Activated CD8-positive, alpha-beta memory T cell treated with anti-CD3 and anti-CD28 coated beads for 48 hours (primary cell): Measurements from ENCODE around the gene WT1.

Experiments
- DNase-seq, 3 experiments: peaks; one replicate each; pipeline ENCODE4 v3.0.0-alpha.2; 2020; ENCODE audit warnings: low read depth in 2 of 3, low spot score in 2 of 3

Gene WT1

DNA sequence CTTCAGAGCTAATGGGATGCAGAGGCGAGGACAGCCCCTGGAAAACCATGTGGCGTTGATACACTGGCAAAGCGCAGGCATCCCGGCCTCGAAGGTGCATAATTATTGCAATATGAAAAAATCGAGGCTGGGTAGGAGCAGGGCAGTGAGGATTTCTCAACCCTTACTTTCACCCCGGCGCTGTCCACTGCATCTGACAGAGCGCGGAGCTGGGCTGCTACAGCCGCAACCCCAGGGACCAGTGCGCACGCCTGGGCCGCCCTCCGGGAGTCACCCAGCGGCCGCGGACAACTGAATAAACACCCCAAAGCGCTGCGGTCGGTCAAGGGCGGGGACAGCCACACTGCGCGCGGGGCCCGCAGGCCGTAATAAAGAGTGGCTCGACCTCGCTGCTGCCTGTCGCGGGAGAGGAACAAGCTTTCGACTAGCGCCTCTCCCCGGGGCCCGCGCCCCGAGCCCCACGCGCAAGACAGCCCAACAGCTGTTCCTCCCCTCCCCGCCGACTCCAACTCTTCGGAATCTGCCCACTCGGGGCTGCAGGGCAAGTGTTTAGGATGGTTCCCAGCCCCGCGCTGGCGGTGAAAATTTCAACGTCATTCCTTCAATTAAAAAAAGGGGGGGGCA lies 3.6 kb upstream of the WT1 start:
- DNase-seq, result no peak

DNA sequence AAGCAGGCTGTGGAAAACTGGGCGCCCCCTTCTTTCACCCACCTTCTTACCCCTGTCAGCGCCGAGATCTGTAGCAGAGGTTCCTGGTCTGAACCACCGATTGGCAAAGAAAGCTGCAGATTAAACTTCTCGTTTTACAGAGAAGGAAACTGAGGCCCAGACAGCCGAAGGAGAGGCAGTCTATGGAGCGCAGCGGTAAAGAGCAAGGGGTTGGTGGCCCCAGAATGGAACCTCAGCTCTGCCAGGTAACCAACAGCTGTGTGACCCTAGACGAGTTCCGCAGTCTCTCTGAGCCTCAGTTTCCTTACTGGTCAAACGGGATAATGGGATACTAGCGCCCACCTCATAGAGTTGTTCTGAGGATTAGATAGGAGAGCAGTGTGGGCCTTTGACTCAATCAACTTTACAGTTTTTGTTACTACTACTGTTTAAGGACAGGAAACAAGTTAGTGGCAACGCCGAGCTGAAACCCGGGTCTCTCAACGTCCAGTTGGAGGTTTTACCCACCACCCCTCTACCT lies 3.1 kb upstream of the WT1 start:
- DNase-seq, result no peak

DNA sequence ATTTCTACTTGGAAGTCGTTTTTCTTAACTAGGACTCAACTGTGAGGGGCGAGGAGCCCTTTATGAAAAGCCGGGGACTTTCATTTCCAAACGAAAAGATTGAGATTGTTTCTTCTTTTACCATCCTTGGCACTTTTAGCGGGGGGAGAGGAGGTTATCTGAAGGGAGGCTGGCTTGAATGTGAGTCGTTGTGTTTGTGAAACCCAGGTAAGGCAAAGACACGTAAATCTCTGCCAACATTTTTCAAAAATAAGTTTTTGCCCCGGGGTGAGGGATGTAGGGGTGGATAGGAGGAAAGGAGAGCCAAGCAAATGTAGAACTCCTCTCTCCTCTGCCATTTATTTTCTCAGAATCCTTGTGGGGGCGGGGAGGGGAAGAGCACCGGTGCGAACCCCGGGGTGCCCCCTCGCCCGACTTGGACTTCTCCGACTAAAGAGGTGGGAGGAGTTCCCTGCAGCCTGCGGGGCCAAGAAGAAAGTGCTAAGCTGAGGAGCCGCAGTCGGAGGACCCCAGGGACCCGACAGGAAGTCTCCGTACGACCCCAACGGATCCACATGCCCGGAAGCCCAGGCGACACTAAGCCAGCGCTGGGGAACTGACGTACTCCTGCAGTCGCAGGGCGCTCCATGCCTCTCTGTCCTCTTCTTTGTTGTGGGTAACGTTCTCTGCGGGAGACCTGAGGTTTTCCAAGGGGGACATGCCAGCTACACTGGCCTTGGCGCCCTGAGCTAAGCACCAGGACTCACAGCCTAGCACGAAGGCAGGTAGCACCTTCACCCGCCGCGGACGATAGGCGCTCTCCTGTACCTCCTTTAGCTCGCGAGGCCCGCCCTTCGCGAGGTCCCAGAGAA lies 2.4 kb upstream of the WT1 start:
- no peak for DNase-seq

DNA sequence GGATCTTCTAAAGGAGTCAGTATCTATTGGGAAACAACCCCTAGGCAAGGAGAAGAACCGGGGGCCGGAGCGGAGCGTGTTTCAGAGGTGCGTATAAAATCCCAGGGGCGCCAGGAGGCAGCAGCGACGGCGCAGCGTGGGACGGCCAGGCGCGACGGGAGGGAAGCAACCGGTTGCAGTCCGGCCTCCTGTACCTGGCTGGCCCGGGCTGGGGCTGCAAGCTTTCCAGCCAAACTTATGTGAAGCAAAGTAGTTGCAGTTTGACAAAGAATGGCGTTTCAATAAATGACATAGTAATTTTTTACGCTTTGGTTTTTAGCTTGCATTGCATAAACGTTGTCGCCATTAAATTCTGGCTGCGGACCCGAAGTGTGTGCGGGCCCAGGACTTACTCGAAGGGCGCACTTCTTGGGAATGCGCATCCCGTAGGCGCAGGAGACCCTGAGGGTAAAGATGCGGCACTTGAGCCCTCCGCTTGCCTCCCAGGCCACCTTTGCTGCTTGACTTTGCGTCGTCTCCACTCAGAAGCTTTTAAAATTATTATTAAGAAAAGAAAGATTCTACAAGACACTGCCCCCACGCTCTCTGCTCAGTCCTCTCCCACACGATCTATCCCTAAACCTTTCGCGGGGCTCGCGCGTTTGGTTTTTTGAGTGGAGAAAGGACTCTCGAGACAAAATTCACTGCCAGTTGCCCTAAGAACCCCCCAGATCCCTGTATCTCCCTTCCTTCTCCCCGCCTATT lies 1.6 kb upstream of the WT1 start:
- DNase-seq, result no peak

DNA sequence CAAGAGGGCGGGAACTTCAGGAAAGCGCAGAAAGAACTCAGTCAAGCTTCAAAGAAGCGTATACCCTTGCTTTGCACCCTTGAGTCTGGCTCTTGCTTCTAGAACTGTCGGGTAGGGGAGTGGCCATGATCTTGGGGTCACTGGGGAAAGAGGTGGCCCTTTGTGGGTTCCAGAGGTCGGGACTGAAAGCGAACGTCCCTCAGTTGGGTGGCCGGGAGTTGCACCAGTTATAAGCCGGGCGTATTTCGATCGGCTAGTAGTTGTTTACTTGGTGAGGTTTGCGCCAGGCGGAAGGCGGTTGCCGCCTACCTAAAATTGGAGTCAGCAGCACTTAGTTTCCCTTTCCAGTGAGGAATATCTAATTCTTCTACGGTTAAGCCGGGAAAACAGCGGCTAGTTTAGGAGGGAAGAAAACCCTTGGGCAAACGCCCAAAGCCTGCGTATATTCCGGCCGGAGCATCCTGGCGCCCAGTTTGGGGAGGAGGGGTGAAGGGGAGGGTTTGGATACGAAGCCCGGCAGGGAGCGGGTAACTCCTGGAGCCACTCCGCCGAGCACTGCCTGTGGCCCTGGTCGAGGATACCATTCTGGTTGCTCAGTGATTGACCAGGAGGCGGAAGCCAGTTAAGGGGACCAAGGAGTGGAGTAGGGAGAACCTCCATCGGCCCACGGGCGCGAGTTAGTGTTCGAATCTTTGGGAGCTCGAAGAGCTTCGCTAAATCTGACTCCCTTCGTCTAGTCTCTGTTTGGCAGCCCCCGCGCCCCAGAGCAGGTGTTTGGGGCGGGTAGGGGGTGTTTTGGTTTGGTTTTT lies 807 bp upstream of the WT1 start:
- no peak for DNase-seq

DNA sequence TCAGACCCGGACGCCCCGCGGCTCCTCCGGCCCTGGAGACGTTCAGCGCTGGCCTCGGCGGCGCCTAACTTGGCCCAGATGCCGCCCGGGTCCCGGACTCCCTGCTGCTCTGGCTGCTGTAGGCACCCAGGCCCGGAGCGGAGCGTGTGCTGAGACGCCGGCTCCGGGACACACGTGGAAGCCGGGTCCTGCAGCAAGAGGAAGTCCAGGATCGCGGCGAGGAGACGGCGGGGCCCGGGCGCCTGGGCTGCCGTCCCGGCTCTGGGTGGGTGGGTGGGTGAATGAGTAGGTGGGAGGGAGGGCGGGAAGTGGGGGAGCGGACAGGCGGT lies 223 bp downstream of the WT1 start:
- no peak for DNase-seq

DNA sequence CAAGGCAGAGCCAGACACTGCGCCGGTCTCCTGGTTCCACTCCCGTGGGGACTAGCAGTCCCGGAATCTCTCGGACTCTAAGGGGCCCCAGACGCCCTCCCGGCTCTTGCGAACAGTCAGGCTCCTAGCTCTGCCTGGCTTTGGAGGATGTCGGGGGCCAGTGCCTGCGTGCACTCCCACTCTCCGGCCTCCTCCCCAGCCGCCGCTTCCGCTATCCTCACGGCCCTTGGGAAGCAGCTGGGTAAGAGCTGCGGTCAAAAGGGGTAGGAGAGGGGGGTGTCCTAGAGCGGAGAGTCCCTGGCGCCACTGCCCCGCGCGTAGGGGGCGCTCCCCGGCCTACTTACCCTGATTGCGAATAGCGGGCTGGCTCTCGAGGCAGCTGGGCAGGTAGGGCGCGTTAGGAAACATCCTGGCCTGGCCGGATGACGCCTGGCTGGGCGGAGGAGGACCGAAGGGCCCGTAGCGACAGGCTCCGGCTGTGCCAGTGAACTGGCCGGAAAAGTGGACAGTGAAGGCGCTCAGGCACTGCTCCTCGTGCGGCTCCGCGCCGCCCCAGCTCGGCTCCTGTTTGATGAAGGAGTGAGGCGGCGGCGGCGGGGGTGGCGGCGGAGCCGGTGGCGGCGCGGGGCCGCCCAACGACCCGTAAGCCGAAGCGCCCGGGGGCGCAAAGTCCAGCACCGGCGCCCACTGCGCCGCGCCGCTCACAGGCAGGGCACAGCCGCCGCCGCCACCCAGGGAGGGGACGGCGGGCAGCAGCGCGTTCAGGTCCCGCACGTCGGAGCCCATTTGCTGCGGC lies 785 bp downstream of the WT1 start:
- no peak for DNase-seq

DNA sequence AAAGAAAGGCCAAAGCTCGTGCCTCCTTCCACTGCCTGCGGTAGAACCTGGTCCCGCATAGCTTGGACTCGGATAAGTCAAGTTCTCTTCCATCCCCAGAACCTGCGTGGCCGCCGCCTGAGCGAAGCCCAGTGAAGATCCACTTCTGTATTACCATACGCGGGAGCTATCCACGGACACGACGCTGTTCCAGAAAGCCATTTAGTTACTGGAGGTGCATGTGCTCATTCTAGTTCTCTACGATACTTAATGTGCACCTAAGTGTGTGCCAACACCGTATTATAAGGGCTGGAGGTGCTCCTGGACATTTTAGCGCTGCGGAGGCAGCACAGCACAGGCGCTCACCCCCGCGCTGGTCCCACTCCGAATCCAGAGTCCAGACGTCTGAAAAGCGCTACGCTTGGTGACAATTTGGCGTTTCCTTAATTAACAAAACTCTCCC lies 1.4 kb downstream of the WT1 start:
- no peak for DNase-seq

DNA sequence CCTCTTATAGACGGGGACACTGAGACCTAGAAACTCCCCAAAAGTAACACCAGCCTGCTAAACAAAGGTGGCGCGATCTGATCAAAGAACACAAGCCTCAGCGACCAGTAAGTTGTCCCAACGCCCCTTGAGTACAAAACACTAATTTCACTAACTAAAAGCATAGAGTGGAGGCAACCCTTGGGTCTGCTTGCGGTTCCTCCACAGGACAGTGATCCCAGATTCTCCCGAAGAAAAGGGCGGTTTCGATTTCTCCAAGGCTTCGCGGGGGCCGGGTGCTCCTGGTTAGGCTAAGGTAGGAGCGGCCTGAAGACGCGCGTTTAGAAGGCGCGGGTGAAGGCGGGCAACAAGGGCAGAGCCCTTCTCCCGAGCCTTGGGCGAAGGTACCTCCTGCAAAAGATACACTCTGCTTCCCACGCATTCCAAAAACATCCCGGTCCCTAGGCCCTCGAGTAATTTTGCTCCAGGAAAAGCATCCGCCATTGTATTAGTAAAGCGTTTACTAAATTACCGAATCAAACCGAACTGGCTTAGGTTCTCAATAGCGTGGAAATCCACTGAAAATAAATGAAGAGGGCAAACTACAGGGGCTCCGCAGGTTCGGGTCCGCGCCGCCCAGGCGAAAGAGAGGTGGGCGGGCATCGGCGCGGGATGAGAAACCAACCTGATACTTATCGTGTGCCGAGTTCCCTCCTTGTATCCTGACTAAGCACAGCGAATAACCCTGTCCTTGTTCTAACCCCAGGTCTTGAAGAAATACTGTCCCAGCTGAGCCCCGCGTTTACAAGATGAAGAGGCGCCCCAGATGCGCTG lies 2.0 kb downstream of the WT1 start:
- DNase-seq, result no peak

DNA sequence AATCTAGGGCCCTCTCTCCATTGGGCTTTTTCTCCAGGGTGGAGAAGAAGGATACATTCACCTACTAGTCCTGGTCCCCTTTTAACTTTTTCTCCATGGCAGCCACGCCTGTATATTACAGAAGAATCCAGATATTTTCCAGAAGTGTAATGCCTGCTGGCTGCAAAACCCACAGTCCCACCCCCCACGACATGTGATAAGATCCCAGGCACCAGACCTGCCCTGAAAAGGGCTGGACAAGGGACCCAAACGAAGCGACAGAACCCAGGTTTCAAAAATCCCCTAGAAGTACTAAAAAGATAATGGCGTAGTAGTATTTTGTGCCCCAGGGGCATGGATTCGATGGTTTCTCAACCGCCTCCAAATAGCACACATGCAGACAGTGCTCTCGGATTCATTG lies 2.8 kb downstream of the WT1 start:
- no peak for DNase-seq

DNA sequence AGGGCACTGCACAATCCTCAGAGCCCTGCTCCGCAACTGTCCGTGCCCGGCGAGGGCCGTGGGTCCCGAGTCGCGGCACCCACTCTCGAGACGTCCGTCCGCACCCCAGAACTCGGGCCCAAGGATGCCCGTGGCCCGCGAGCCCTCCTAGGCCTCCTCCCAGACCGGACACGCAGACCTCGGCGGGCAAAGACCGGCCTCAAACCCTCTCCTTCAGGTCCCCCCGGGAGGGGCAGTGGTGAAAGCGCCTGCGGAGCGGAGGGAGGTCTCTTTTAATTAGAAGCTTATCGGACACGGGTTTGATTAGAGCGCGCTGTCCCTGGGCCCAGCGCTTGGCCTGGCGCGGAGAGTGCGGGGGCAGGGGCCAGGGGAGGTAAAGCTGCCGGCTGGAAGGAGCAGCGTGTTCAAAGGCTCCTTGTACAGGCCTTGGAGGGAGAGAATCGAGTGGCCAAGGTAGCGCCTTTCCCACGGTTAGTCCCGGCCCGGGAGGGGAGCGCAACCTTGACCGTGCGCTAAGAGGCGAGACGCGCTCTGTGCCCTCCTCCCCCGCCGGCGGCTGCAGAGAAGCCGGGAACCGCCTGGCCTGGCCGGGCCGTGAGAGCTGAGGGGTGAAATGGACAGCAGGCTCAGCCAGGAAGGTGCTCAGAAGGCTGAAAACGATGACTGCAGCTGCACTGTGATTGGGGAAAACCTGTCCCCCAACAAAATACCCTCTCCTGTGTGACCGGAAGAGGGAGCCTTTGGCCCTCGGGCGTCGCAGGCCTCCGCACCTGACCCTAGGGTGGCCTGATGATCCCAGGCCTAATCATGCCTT lies 4.6 kb downstream of the WT1 start:
- DNase-seq, result no peak

DNA sequence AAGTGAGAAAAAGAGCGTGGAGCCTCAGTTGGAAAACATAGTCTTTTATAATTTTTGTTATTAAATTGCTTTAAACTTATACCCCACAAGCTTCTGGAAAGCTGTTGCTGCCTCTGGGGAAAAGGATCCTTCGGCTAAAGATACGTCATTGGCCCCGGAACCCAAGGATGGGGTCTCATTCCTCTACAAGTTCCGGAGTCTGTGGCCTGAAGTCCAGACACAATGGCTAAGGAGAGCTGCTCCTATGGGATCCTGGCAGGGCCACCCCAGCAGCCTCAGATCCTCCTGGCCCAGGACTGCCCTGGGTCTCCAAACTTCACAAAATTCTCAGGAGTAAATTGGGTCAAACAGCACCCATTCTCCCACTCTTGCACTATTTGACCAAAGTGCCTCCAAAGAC lies 5.9 kb downstream of the WT1 start:
- no peak for DNase-seq

DNA sequence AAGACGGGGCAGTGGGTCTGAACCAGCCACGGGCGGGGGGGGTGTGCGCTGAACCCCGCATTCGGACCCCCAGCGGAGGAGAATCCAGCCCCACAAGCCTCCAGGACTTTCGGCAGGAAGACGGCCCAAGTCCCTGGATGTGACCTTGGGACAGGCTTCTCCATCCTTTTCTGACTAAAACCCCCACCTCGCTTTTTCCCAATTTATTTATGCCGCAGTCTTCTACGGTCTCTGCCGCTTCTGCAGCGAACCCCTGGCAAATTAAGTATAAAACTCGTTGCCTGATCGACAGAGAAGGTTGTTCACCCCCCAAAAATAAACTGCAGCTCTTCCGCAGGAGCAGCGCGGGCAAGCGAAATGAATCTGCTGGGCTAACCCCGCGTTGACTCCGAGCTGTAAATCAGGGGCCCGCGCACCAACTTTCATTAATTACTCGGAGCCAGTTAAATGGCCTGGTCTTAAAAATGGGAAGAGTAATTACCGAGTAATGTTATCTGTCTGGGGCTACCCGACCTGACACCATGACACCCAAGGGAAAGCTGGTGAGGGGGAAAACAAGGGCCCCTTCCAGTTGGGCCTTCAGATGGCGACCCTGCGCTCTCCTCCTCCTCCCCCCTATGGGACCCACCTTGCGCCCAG lies 6.6 kb downstream of the WT1 start:
- DNase-seq, result no peak

DNA sequence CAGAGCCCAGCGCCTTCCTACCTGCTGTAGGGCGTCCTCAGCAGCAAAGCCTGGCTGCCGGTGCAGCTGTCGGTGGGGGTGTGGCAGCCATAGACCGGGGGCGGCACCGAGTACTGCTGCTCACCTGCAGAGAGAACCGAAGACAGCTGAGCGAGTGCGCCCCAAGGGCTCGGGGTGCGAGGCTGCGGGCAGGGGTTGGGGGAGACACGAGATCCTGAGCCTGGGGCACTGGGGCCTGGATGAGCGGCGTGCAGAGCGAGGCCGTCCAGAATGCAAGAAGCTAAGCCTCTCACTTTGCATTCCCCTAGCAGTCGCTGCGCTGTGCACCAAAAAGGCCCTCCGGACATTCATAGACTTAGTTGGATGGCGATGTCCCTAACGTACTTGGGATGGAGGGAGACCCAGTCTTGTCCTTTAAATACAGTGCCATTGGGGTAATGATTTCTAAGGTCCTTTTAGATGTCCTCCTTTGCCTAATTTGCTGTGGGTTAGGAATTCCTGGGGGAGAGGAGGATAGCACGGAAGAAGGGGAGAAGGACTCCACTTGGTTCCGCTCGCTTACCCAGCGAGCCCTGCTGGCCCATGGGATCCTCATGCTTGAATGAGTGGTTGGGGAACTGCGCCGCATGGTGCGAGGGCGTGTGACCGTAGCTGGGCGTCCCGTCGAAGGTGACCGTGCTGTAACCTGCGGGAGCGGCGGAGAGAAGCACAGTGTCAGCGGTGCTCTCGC lies 7.2 kb downstream of the WT1 start:
- DNase-seq, result no peak

DNA sequence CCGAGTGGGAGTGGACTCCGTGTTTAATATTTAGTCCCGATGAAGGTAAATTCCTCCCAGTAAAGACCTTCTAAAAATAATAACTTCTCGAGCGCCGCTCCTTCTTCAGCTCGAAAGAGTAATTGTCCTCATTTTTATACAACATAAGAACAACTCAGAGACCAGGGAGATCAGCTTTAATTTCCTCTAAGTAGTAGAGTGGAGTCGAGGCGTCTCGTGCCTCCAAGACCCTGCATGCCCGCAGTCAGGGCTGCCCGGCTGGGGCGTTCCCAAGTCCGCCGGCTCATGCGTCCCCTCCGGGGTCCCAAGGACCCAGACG lies 7.8 kb downstream of the WT1 start:
- DNase-seq, result no peak

DNA sequence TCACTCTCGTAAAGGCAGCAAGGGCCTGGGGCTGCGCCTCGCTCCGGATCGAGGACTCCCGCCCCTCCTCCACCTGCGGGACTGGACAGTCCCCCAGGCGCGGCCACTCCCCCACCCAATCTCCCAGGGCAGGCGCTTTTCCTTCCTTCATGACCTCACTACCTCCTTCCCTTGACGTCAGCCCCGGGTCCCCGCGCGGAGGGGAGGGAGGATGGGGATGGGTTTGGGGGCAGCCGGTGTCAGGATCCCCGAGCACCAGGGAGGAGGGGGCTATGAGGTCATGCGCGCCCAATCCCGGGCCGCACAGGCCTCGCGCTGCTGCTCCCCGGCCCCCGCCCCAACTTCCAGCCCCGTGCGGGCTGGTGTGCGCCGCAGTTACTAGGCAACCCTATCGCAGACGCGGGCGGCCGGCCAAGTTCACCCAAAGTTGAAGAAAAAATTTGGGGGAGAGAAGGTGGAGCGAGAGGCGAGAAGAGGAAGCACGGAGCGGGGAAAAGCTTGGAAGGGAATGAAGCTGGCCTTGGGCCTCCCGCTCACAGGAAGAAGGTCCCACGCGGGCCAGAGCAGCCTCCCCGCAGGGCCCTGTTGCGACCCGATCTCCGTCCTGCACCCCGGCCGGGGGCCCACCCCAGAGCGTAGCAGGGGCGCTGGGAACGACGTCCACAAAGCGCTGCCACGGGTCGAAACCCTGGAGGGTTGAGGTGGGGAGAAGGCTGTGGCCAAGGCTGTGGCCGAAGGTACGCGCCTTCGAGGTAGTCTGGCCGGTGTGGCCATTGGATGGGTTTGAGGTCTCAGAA lies 8.3 kb downstream of the WT1 start:
- DNase-seq, result no peak

DNA sequence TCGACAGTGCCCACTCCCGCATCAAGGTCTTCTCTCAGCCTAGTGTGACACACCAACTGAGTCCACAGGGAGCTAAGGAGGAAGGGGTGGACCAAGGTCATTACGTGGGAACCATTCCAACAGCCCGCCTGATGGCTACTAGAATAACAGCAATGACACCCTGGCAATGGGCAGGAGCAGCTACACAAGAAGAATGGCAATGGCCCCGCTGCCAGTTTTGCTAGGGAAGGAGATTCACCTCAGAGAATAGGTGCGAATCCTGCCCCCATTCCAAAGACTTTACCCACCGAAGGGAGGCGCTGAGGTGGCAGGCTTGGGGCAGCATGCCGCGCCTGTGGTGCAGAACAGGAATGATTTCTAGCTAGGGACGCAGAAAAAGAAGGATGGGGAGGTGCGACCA lies 9.1 kb downstream of the WT1 start:
- no peak for DNase-seq
